ENCODE data around the gene PLCG2. TPM values are rescaled to one million over a fixed set of nuclear protein-coding genes. Genes with fewer than 3 reads are reported as not detected.
A peak's percentile ranks its signal among the peaks of the same experiment; 100 is the strongest.

Gene PLCG2
- polyA plus RNA-seq, 3 donors: 19.5 to 47.4 (median 35.5) TPM

- Histone ChIP-seq H3K4me3 (replicated peaks in 1 of 3; ENCODE audit: low read depth in 2 of 3, low read length in 3 of 3) (no peak overlapping the region), H3K4me2 (replicated peaks; ENCODE audit: extremely low read depth, low read length, poor library complexity, severe bottlenecking) (no peak overlapping the region), H3K9ac (ENCODE audit: insufficient read depth, low read length, poor library complexity, severe bottlenecking) (no peak overlapping the region), H3K9me3 (replicated peaks in 1 of 2; ENCODE audit: control insufficient read depth in 1 of 2, insufficient read depth in 1 of 2, low read length in 2 of 2) (no peaks in the 10 kb centered on the region), H3K36me3 (replicated peaks in 1 of 2; ENCODE audit: control insufficient read depth in 1 of 2, insufficient read depth in 2 of 2, low read length in 2 of 2) (peaks cover 54 to 67% of the 10 kb centered on the region in 2 donors), H3K27ac (ENCODE audit: low read depth in 1 of 2, low read length in 2 of 2) (no peak overlapping the region), H2AFZ (ENCODE audit: insufficient read depth, low read depth, low read length, poor library complexity, severe bottlenecking) (no peak overlapping the region), H3K4me1 (ENCODE audit: control insufficient read depth in 1 of 2, insufficient read depth in 2 of 2, low read length in 2 of 2) (peaks cover 15 to 17% of the 10 kb centered on the region in 2 donors), H3K79me2 (ENCODE audit: insufficient read depth, low read length) (peaks cover 98% of the 10 kb centered on the region), H4K20me1 (ENCODE audit: insufficient read depth, low read length) (peaks cover 100% of the 10 kb centered on the region), H3K27me3 (ENCODE audit: control insufficient read depth in 2 of 2, insufficient read depth in 2 of 2, low read length in 2 of 2) (no peaks in the 10 kb centered on the region)
- intact Hi-C loops (cut with micrococcal nuclease): no loop called here
- H3K9me3 Mint-ChIP-seq: peaks cover 0 to 4% (median 0%) of the 10 kb centered on the region in 7 donors
- H3K27me3 Mint-ChIP-seq (ENCODE audit: low read depth in 3 of 3): peaks cover 0 to 4% (median 2%) of the 10 kb centered on the region in 3 donors
- H3K36me3 Mint-ChIP-seq: peaks cover 61 to 68% of the 10 kb centered on the region in 2 donors
- H3K4me1 Mint-ChIP-seq: peaks cover 44% of the 10 kb centered on the region
- no peak for DNase-seq
- H3K4me3 Mint-ChIP-seq: no peak overlapping the region
- TF ChIP-seq CTCF (IDR thresholded peaks at IDR 0.05): no peak
- peak overlapping the region in 2 of 7 donors; percentile 26 to 47 for H3K27ac Mint-ChIP-seq
- 50% methylated on average over 2 of the region's 6 CpGs for WGBS (ENCODE audit: insufficient coverage)
Measured at GRCh38 chr16:81786321-81786720, 7.2 kb downstream of the PLCG2 start.

- H3K4me3 ChIP-seq (replicated peaks in 1 of 3; ENCODE audit: low read depth in 2 of 3, low read length in 3 of 3): no peak overlapping the region
Measured at GRCh38 chr16:81786868-81787267, 7.8 kb downstream of the PLCG2 start.

More at GRCh38 chr16:81786868-81787267, 7.8 kb downstream of the PLCG2 start:
- no peak for DNase-seq
- Histone ChIP-seq H2AFZ (ENCODE audit: insufficient read depth, low read depth, low read length, poor library complexity, severe bottlenecking) (no peak overlapping the region), H3K9me3 (replicated peaks in 1 of 2; ENCODE audit: control insufficient read depth in 1 of 2, insufficient read depth in 1 of 2, low read length in 2 of 2) (no peaks in the 10 kb centered on the region), H3K9ac (ENCODE audit: insufficient read depth, low read length, poor library complexity, severe bottlenecking) (no peak overlapping the region), H4K20me1 (ENCODE audit: insufficient read depth, low read length) (peaks cover 100% of the 10 kb centered on the region), H3K27me3 (ENCODE audit: control insufficient read depth in 2 of 2, insufficient read depth in 2 of 2, low read length in 2 of 2) (no peaks in the 10 kb centered on the region), H3K79me2 (ENCODE audit: insufficient read depth, low read length) (peaks cover 98% of the 10 kb centered on the region), H3K27ac (ENCODE audit: low read depth in 1 of 2, low read length in 2 of 2) (no peak overlapping the region), H3K4me1 (ENCODE audit: control insufficient read depth in 1 of 2, insufficient read depth in 2 of 2, low read length in 2 of 2) (peaks cover 11 to 12% of the 10 kb centered on the region in 2 donors), H3K36me3 (replicated peaks in 1 of 2; ENCODE audit: control insufficient read depth in 1 of 2, insufficient read depth in 2 of 2, low read length in 2 of 2) (peaks cover 57 to 72% of the 10 kb centered on the region in 2 donors), H3K4me2 (replicated peaks; ENCODE audit: extremely low read depth, low read length, poor library complexity, severe bottlenecking) (no peak overlapping the region)
- H3K36me3 Mint-ChIP-seq: peaks cover 66 to 74% of the 10 kb centered on the region in 2 donors
- no peak for TF ChIP-seq CTCF (IDR thresholded peaks at IDR 0.05)
- no peak overlapping the region for H3K4me3 Mint-ChIP-seq
- H3K27ac Mint-ChIP-seq: no peak overlapping the region
- peaks cover 39% of the 10 kb centered on the region for H3K4me1 Mint-ChIP-seq
- intact Hi-C loops (cut with micrococcal nuclease): no loop called here
- no CpG with 5 or more reads among the region's 2 CpGs for WGBS (ENCODE audit: insufficient coverage)
- H3K9me3 Mint-ChIP-seq: peaks cover 0 to 4% (median 0%) of the 10 kb centered on the region in 7 donors
- peaks cover 0 to 4% (median 2%) of the 10 kb centered on the region in 3 donors for H3K27me3 Mint-ChIP-seq (ENCODE audit: low read depth in 3 of 3)

Measured in CD14-positive monocyte (primary cell).